GM20000 (cell line): ENCODE results near the gene CLCN2.

Experiments used
- DNase-seq: peaks from one replicate; pipeline ENCODE4 v3.0.0; 2012; ENCODE audit warnings: low spot score
- TF ChIP-seq, protein P1 (sequence below): IDR thresholded peaks from 2 replicates; pipeline ENCODE4 v1.5.1; 2012; ENCODE audit warnings: mild to moderate bottlenecking, control low read depth; ENCODE audit errors: extremely low read depth, missing control alignments

Gene CLCN2

DNA sequence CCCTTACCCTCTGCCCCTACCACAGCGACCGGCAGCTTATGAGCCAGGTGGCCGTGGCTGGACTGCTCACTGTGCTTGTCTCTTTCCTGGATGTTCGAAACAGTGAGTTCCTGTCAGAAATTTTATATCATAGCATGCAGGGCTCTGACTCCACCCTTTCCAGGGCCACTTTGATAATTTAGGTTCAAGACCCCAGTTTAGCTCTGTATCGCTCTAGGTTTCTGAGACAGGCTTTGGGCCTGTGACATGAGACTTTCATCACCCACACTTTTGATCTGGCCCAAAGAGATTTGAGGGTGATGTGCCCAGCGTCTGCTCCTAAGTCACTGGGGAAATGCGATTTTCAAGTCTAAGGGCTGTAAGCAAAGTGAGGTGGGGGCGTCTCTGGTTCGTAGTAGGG, 53.5 kb downstream of the CLCN2 start:
- DNase-seq: no peak
- TF ChIP-seq, protein P1, sequence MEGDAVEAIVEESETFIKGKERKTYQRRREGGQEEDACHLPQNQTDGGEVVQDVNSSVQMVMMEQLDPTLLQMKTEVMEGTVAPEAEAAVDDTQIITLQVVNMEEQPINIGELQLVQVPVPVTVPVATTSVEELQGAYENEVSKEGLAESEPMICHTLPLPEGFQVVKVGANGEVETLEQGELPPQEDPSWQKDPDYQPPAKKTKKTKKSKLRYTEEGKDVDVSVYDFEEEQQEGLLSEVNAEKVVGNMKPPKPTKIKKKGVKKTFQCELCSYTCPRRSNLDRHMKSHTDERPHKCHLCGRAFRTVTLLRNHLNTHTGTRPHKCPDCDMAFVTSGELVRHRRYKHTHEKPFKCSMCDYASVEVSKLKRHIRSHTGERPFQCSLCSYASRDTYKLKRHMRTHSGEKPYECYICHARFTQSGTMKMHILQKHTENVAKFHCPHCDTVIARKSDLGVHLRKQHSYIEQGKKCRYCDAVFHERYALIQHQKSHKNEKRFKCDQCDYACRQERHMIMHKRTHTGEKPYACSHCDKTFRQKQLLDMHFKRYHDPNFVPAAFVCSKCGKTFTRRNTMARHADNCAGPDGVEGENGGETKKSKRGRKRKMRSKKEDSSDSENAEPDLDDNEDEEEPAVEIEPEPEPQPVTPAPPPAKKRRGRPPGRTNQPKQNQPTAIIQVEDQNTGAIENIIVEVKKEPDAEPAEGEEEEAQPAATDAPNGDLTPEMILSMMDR: no peak

DNA sequence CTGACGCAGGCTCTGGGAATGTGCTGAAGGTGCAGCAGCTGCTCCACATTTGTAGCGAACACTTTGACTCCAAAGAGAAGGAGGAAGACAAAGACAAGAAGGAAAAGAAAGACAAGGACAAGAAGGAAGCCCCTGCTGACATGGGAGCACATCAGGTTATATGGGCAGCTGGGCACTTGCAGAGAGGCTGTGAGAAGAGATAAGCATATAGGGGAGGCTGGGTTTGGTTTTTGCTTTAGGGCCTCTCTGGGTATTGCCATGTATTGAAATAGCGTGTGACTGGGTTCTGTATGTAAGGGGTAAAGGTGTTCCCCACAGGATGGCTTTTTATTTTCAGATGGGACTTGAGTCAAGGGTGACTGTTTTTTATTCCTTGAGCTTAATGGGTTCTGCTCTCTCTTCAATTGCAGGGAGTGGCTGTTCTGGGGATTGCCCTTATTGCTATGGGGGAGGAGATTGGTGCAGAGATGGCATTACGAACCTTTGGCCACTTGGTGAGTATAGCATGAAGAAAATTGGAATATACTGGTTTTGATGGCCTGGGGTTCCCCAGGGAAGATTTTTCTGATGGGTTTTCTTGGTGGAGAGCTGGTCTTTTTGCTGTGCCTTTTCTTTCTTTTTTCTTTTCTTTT, 54.9 kb downstream of the CLCN2 start:
- TF ChIP-seq, protein P1: no peak
- no peak for DNase-seq

GRCh38 chr3:184305577-184305976, 55.8 kb downstream of the CLCN2 start:
- TF ChIP-seq, protein P1: no peak
- DNase-seq: no peak

DNA sequence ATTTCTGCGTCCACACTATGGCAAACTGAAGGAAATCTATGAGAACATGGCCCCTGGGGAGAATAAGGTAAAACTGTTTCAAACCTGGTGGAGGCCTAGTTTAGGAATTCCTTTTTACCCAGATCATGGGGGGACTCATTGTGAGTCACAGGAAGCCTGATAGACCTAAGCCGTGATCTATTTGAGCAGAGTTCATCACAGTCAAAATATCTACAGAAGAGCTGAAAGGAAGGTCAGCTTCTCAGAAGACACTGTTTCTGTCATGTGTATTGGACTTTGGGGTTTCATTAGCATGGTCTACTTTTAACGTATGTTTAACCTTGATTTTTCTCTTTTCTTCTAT, 61.1 kb downstream of the CLCN2 start:
- no peak for DNase-seq
- TF ChIP-seq, protein P1: no peak

DNA sequence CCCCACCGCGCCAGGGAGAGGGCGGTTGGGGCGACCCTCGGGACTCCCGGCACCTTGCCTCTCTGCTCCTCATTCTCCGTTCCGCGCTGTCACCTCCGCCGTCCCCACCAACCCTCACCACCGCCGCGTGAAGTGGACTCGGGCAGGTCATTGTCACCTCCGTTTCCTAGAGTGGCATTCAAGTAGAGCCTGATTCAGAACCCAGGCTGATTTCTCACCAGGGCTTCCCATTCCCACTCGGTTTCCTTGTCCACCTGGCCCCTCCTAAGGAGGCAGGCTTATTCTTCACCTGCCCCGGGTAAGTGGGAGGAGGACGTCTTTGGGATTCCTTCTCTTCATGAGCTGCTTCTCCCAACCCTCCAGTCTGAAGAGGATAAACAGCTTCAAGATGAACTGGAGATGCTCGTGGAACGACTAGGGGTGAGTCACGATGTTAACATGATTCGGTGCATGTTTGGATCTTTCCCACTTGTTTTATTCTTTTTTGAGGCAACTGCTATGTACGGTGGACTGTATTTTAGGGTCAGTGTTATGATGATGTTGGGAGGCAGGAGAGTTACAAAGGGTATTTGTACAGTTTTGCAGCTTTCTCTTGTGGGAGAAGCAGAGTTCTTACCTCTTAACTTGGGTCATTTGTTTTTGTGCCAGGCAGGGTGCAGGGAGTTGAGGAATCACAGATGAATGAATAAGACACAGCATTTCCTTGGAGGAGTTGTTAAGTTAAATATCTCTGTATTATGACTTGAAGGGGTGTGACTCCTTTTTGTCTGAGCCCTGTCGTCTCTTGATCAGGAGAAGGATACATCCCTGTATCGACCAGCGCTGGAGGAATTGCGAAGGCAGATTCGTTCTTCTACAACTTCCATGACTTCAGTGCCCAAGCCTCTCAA, 61.7 kb downstream of the CLCN2 start:
- TF ChIP-seq, protein P1: no peak
- no peak for DNase-seq

- DNase-seq: peak; percentile 99
- TF ChIP-seq, protein P1: no peak
Observed at GRCh38 chr3:184298759-184299487, 62.5 kb downstream of the CLCN2 start, which contains the start of gene PSMD2. Gene PSMD2, plus strand, starts transcription at chr3:184299241. Its CDS starts 26 bp downstream, at chr3:184299267.

- DNase-seq: no peak
- TF ChIP-seq, protein P1: no peak
Observed at GRCh38 chr3:184296616-184297015, 64.8 kb downstream of the CLCN2 start.
